ENCODE data around the gene CACNA2D3. TPM values are rescaled to one million over a fixed set of nuclear protein-coding genes. Genes with fewer than 3 reads are reported as not detected.

The CACNA2D3 gene
- total RNA-seq, 1 donor from 2014 or later: not detected

- no peak overlapping the region for H3K4me3 ChIP-seq
- no peak for TF ChIP-seq EZH2 (IDR thresholded peaks at IDR 0.05)
- no peak for TF ChIP-seq EZH2phosphoT487 (IDR thresholded peaks at IDR 0.05)
- no peak for TF ChIP-seq CTCF (IDR thresholded peaks at IDR 0.05)
- peaks cover 14% of the 10 kb centered on the region for H3K27me3 Mint-ChIP-seq (ENCODE audit: insufficient read depth, low read depth)
- H3K27ac ChIP-seq: no peak overlapping the region
- H3K4me3 Mint-ChIP-seq: no peak overlapping the region
- no peak overlapping the region for H3K4me2 ChIP-seq
- H3K9me3 Mint-ChIP-seq: no peaks in the 10 kb centered on the region
- H3K4me1 Mint-ChIP-seq: peaks cover 34% of the 10 kb centered on the region
- H3K9me3 ChIP-seq (ENCODE audit: low read depth): no peaks in the 10 kb centered on the region
- H3K27me3 ChIP-seq: no peaks in the 10 kb centered on the region
- H3K4me1 ChIP-seq: peaks cover 15% of the 10 kb centered on the region
- no peaks in the 10 kb centered on the region for H3F3A ChIP-seq (ENCODE audit: low read depth)
- no peak overlapping the region for H3K27ac Mint-ChIP-seq
- H2AFZ ChIP-seq (replicated peaks): no peak overlapping the region
- H3K36me3 ChIP-seq: no peaks in the 10 kb centered on the region
- no peaks in the 10 kb centered on the region for H3K79me2 ChIP-seq (ENCODE audit: low read depth)
- no peak overlapping the region for H3K9ac ChIP-seq
- DNase-seq (ENCODE audit: low spot score): no peak
- H4K20me1 ChIP-seq (ENCODE audit: low read depth): no peaks in the 10 kb centered on the region
- no peaks in the 10 kb centered on the region for H3K36me3 Mint-ChIP-seq
Measured at GRCh38 chr3:55000546-55000945, 878.2 kb downstream of the CACNA2D3 start.

GRCh38 chr3:55000953-55001352 is 878.6 kb downstream of the CACNA2D3 start:
- Histone ChIP-seq H3K27ac (no peak overlapping the region), H3K4me3 (no peak overlapping the region), H3K4me2 (no peak overlapping the region), H3F3A (ENCODE audit: low read depth) (no peaks in the 10 kb centered on the region), H3K9me3 (ENCODE audit: low read depth) (no peaks in the 10 kb centered on the region), H3K9ac (no peak overlapping the region), H3K27me3 (no peaks in the 10 kb centered on the region), H3K79me2 (ENCODE audit: low read depth) (no peaks in the 10 kb centered on the region), H4K20me1 (ENCODE audit: low read depth) (no peaks in the 10 kb centered on the region), H3K36me3 (no peaks in the 10 kb centered on the region), H3K4me1 (peaks cover 19% of the 10 kb centered on the region), H2AFZ (replicated peaks) (no peak overlapping the region)
- TF ChIP-seq EZH2 (IDR thresholded peaks at IDR 0.05) (no peak), CTCF (IDR thresholded peaks at IDR 0.05) (no peak), EZH2phosphoT487 (IDR thresholded peaks at IDR 0.05) (no peak)
- no peak overlapping the region for H3K4me3 Mint-ChIP-seq
- no peaks in the 10 kb centered on the region for H3K36me3 Mint-ChIP-seq
- no peaks in the 10 kb centered on the region for H3K9me3 Mint-ChIP-seq
- H3K4me1 Mint-ChIP-seq: peaks cover 36% of the 10 kb centered on the region
- H3K27ac Mint-ChIP-seq: no peak overlapping the region
- no peak for DNase-seq (ENCODE audit: low spot score)
- H3K27me3 Mint-ChIP-seq (ENCODE audit: insufficient read depth, low read depth): peaks cover 14% of the 10 kb centered on the region

DNA sequence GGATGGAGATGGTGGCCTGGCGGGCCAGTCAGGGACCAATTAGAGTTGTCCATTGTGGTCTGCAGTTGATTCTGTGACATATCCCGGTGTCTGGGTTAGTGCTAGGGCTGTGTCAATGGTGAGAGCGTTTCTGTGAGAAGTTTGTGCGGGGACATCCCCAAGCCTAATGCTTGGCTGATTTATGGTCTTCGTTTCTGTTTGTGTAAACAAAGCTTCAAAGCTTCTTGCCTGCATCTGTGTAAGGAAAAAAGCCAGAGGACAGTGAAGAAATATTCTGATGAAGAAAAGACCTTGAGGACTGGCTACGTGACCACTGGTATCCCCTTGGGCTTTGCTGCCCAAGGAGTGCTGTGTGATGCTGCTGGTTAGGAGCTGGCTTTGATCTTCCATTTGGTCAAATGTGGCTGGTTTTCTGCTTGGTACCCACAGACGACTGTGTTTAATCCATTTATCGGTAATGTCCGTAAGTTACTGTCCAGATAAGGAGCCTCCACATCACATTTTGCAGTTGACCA is 880.1 kb downstream of the CACNA2D3 start:
- TF ChIP-seq EZH2 (IDR thresholded peaks at IDR 0.05): no peak
- no peak for TF ChIP-seq CTCF (IDR thresholded peaks at IDR 0.05)
- TF ChIP-seq EZH2phosphoT487 (IDR thresholded peaks at IDR 0.05): no peak
- no peak overlapping the region for H3K4me2 ChIP-seq
- Mint-ChIP-seq H3K4me1 (peaks cover 48% of the 10 kb centered on the region), H3K27me3 (ENCODE audit: insufficient read depth, low read depth) (peaks cover 9% of the 10 kb centered on the region), H3K27ac (no peak overlapping the region), H3K9me3 (no peaks in the 10 kb centered on the region), H3K36me3 (no peaks in the 10 kb centered on the region), H3K4me3 (no peak overlapping the region)
- no peak overlapping the region for H3K27ac ChIP-seq
- H3K27me3 ChIP-seq: no peaks in the 10 kb centered on the region
- H3F3A ChIP-seq (ENCODE audit: low read depth): peaks cover 10% of the 10 kb centered on the region
- no peaks in the 10 kb centered on the region for H3K36me3 ChIP-seq
- H3K79me2 ChIP-seq (ENCODE audit: low read depth): no peaks in the 10 kb centered on the region
- DNase-seq (ENCODE audit: low spot score): no peak
- H4K20me1 ChIP-seq (ENCODE audit: low read depth): no peaks in the 10 kb centered on the region
- H3K4me3 ChIP-seq: no peak overlapping the region
- H3K9me3 ChIP-seq (ENCODE audit: low read depth): no peaks in the 10 kb centered on the region
- H3K4me1 ChIP-seq: peaks cover 34% of the 10 kb centered on the region
- H3K9ac ChIP-seq: no peak overlapping the region
- no peak overlapping the region for H2AFZ ChIP-seq (replicated peaks)
